Measurements from ENCODE around the gene IGFL2. TPM values are rescaled to one million over a fixed set of nuclear protein-coding genes. Genes with fewer than 3 reads are reported as not detected.
A peak's percentile ranks its signal among the peaks of the same experiment; 100 is the strongest.
"Not testable (repeated sequence)": the region's sequence is repeated elsewhere in the genome, so short reads cannot be mapped to it uniquely, and the experiment has no call there.

The IGFL2 gene
- total RNA-seq, 1 experiment from 2014 or later = not detected

DNA sequence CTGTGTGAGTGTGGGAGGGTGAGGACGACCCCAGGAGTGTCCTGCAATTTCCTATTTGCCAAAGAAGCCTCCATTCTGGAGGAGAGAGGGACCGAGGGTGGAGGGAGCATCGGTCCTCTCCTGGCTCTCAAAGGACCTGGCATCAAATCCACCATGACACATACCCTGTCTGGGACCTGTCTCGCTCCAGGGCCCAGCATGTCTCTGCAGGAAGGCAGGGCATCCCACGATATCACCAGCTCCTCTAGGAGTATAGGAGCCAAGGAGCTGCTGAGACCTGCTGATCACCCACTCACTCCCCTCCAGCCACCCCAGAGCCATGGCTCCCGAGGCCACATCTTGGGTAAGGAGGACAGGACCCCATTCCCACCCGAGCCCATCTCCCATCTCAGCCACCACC lies 47.9 kb downstream of the IGFL2 start:
- not testable (repeated sequence) for H3K4me3 ChIP-seq, H3K9me3 ChIP-seq, DNase-seq, H3K36me3 ChIP-seq, H3K27me3 ChIP-seq

- no peak overlapping the region for H3K4me3 ChIP-seq
- H3K36me3 ChIP-seq = no peaks in the 10 kb centered on the region
- 0 out of 2 replicates have a peak, but pooled peaks cover under 1% of the 10 kb centered on the region for H3K27me3 ChIP-seq
- no peaks in the 10 kb centered on the region for H3K9me3 ChIP-seq
- DNase-seq = no peak
Measured at GRCh38 chr19:46196410-46197124, 48.5 kb downstream of the IGFL2 start.

- Histone ChIP-seq H3K27me3 (no peaks in the 10 kb centered on the region), H3K4me3 (no peak overlapping the region), H3K36me3 (no peaks in the 10 kb centered on the region), H3K9me3 (no peaks in the 10 kb centered on the region)
- DNase-seq = peak; percentile 70
Measured at GRCh38 chr19:46197314-46198070, 49.5 kb downstream of the IGFL2 start.

DNA sequence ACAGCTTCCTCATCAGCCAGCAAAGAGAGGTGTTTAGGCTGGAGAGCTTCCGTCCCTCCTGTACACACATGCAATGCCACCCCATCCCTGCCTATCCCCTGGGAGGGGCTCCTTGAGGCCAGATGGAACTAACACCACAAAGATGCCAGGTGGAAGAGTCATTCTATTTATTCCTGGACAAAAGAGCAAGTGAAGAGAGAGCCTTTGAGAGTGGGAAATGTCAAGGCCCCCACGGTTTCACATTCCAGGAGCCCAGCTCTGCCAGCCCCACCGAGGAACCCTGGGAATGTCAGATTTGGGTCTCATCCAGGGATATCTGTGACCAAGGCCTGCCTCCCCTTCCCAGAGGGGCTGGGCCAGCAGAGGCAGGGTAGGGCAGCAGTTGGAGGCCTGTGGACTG lies 50.7 kb downstream of the IGFL2 start:
- Histone ChIP-seq H3K9me3 (no peaks in the 10 kb centered on the region), H3K36me3 (no peaks in the 10 kb centered on the region), H3K27me3 (no peaks in the 10 kb centered on the region), H3K4me3 (no peak overlapping the region)
- DNase-seq = no peak

GRCh38 chr19:46201454-46202310 lies 53.6 kb downstream of the IGFL2 start:
- no peaks in the 10 kb centered on the region for H3K9me3 ChIP-seq
- H3K4me3 ChIP-seq = no peak overlapping the region
- H3K27me3 ChIP-seq = no peaks in the 10 kb centered on the region
- H3K36me3 ChIP-seq = no peaks in the 10 kb centered on the region
- no peak for DNase-seq

DNA sequence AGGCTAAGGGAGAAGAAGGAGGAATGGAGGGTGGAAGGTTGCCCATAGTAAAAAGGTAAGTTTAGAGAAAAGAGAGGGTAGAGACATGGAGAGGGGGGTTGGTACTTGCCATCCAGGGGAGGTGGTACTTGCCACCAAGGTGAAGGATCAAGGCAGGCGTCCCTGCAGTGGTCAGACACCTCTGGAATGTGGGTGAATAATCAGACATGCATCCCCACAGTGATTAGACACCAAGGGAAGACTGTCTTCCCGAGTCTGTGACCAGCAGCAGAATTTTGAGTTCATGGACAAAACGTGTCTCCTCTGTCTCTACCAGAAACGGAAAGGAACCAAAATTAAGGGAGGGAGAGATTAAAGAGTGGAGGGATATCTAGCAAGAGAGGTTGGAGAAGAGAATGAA lies 54.4 kb downstream of the IGFL2 start:
- no peaks in the 10 kb centered on the region for H3K9me3 ChIP-seq
- DNase-seq = no peak
- H3K36me3 ChIP-seq = no peaks in the 10 kb centered on the region
- no peak overlapping the region for H3K4me3 ChIP-seq
- H3K27me3 ChIP-seq = no peaks in the 10 kb centered on the region

GRCh38 chr19:46202872-46203860 lies 55.1 kb downstream of the IGFL2 start:
- Histone ChIP-seq H3K36me3 (no peaks in the 10 kb centered on the region), H3K4me3 (no peak overlapping the region), H3K9me3 (no peaks in the 10 kb centered on the region), H3K27me3 (no peaks in the 10 kb centered on the region)
- DNase-seq = no peak

DNA sequence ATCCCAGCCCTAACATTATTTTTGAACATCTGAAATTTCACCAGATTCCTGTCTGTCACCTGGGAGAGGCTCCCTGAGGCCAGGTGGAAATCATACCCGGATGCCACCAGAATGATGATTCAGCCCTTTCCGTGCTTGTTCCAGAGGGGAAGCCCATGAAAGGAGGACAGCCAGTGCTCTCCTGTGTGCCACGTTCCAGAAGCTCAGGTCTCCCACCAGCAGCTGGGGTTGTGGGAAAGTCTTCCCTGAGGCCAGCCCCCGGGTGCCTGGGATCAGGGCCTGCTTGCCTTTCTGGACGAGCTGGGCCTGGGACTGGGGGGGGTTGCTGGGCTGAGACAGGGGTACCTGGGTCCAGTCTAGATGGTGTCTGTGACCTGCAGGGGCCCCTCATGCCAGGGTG lies 56.0 kb downstream of the IGFL2 start:
- Histone ChIP-seq H3K36me3 (no peaks in the 10 kb centered on the region), H3K27me3 (no peaks in the 10 kb centered on the region), H3K4me3 (no peak overlapping the region), H3K9me3 (no peaks in the 10 kb centered on the region)
- no peak for DNase-seq

- Histone ChIP-seq H3K4me3 (no peak overlapping the region), H3K36me3 (no peaks in the 10 kb centered on the region), H3K9me3 (no peaks in the 10 kb centered on the region), H3K27me3 (no peaks in the 10 kb centered on the region)
- DNase-seq = no peak
Measured at GRCh38 chr19:46205183-46205984, 57.3 kb downstream of the IGFL2 start.

- DNase-seq = peak; percentile 88
- Histone ChIP-seq H3K9me3 (no peaks in the 10 kb centered on the region), H3K36me3 (no peaks in the 10 kb centered on the region), H3K27me3 (no peaks in the 10 kb centered on the region), H3K4me3 (no peak overlapping the region)
Measured at GRCh38 chr19:46206176-46206575, 58.1 kb downstream of the IGFL2 start.

- no peak for DNase-seq
- no peaks in the 10 kb centered on the region for H3K36me3 ChIP-seq
- no peak overlapping the region for H3K4me3 ChIP-seq
- H3K9me3 ChIP-seq = no peaks in the 10 kb centered on the region
- no peaks in the 10 kb centered on the region for H3K27me3 ChIP-seq
Measured at GRCh38 chr19:46206682-46207081, 58.6 kb downstream of the IGFL2 start.

DNA sequence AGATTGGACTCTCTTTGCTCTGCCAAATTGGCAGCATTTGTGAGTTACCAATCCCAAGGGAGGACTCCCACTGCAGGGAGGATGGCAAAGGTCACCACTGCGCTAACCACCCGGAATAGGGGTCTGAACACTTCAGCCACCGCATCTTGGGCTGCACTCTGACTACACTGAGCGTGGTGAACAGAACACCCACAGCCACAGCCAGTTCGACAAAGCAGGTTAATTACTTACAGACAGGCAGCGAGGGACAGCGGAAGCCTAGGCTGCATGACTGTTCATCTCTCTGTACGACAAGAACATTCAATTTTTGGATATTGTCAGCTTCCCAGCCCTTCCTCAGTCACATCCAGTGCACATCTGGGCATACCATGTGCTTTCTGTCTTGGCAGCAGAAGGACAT lies 59.8 kb downstream of the IGFL2 start:
- not testable (repeated sequence) for H3K27me3 ChIP-seq, H3K9me3 ChIP-seq, DNase-seq, H3K4me3 ChIP-seq, H3K36me3 ChIP-seq

DNA sequence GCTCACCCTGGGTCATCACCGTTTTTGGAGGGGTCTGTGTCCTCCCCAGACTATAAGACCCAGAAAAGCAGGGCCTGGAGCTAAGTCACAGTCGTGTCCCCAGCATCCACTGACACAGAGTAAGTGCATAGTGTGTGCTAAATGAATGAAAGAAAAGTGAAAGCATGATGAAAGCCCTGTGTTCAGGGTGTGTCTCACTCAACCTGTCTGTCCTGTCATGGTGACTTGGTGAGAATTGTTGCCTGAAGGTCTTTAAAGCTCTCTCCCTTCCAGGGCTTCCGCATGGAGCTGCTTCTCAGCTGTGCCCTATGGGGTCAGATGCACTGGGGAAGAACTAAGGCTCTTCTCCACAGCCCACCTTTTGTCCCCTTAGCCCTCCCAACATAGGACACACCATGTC lies 61.0 kb downstream of the IGFL2 start:
- Histone ChIP-seq H3K4me3 (no peak overlapping the region), H3K36me3 (no peaks in the 10 kb centered on the region), H3K9me3 (no peaks in the 10 kb centered on the region), H3K27me3 (no peaks in the 10 kb centered on the region)
- DNase-seq = no peak

DNA sequence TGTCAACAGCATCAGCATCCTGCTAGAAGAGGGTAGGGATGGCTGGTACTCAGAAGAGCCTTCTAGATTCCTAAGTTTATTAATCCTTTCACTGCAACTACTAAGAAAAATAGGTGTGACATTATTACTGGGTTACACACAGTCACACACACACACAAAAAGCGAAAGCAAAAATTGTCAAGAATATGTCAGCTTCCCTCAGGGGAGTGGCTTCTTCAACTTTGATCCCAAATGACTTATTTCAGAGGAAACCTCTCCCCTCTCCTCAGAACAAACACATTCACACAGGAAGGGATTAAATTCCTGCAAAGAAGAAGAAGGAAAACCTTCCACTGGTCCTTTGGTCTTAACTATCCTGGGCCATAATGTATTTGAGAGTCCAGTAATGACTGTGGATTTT lies 61.4 kb downstream of the IGFL2 start:
- no peaks in the 10 kb centered on the region for H3K36me3 ChIP-seq
- no peaks in the 10 kb centered on the region for H3K9me3 ChIP-seq
- no peak overlapping the region for H3K4me3 ChIP-seq
- no peak for DNase-seq
- H3K27me3 ChIP-seq = no peaks in the 10 kb centered on the region

DNA sequence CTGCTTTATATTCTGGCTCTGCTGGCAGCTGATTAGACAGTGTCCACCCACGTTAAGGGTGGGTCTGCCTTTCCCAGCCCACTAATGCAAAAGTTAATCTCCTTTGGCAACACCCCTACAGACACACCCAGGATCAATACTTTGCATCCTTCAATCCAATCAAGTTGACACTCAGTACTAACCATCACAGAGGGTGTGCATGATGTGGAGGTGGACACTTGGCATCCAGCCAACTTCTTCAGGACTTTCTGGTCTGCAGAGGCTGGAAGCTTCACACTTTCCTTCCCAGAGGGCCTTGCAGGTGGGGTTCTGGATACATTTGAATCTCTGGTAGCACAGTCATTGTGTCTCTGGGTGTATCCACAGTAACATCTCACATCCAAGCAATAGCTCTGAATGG lies 62.6 kb downstream of the IGFL2 start:
- DNase-seq = no peak
- Histone ChIP-seq H3K36me3 (no peaks in the 10 kb centered on the region), H3K27me3 (no peaks in the 10 kb centered on the region), H3K9me3 (no peaks in the 10 kb centered on the region), H3K4me3 (no peak overlapping the region)

All from MG63 (cell line).